ENCODE data around the gene SLC39A10. TPM values are rescaled to one million over a fixed set of nuclear protein-coding genes. Genes with fewer than 3 reads are reported as not detected.

Gene SLC39A10
- total RNA-seq, 1 donor from 2014 or later = 72.7 TPM

GRCh38 chr2:195613922-195614321 lies 43.1 kb upstream of the SLC39A10 start:
- H3K9me3 Mint-ChIP-seq = no peaks in the 10 kb centered on the region
- no peaks in the 10 kb centered on the region for H3K36me3 Mint-ChIP-seq (ENCODE audit: low read depth)
- no peak for TF ChIP-seq CTCF (conservative IDR thresholded peaks at IDR 0.05)
- H3K4me1 Mint-ChIP-seq = no peaks in the 10 kb centered on the region
- no peak overlapping the region for H3K4me3 Mint-ChIP-seq
- no peaks in the 10 kb centered on the region for H3K27me3 Mint-ChIP-seq (ENCODE audit: low read depth)
- DNase-seq (ENCODE audit: low read depth, low spot score) = no peak
- no peak overlapping the region for H3K27ac Mint-ChIP-seq (ENCODE audit: unreplicated experiment)

GRCh38 chr2:195619590-195619989 lies 37.4 kb upstream of the SLC39A10 start:
- H3K27ac Mint-ChIP-seq (ENCODE audit: unreplicated experiment) = no peak overlapping the region
- no peak overlapping the region for H3K4me3 Mint-ChIP-seq
- no peak for TF ChIP-seq CTCF (conservative IDR thresholded peaks at IDR 0.05)
- no peak for DNase-seq (ENCODE audit: low read depth, low spot score)
- H3K36me3 Mint-ChIP-seq (ENCODE audit: low read depth) = no peaks in the 10 kb centered on the region
- H3K4me1 Mint-ChIP-seq = peaks cover 4% of the 10 kb centered on the region
- H3K27me3 Mint-ChIP-seq (ENCODE audit: low read depth) = no peaks in the 10 kb centered on the region
- no peaks in the 10 kb centered on the region for H3K9me3 Mint-ChIP-seq

- peaks cover 4% of the 10 kb centered on the region for H3K4me1 Mint-ChIP-seq
These were observed 36.5 kb upstream of the SLC39A10 start for GRCh38 chr2:195620501-195620900.

GRCh38 chr2:195622966-195623365 lies 34.1 kb upstream of the SLC39A10 start:
- Mint-ChIP-seq H3K27ac (ENCODE audit: unreplicated experiment) (no peak overlapping the region), H3K27me3 (ENCODE audit: low read depth) (no peaks in the 10 kb centered on the region), H3K9me3 (no peaks in the 10 kb centered on the region), H3K36me3 (ENCODE audit: low read depth) (no peaks in the 10 kb centered on the region), H3K4me3 (no peak overlapping the region), H3K4me1 (peaks cover 4% of the 10 kb centered on the region)
- no peak for DNase-seq (ENCODE audit: low read depth, low spot score)
- TF ChIP-seq CTCF (conservative IDR thresholded peaks at IDR 0.05) = no peak

More at GRCh38 chr2:195620501-195620900, 36.5 kb upstream of the SLC39A10 start:
- Mint-ChIP-seq H3K27ac (ENCODE audit: unreplicated experiment) (no peak overlapping the region), H3K27me3 (ENCODE audit: low read depth) (no peaks in the 10 kb centered on the region), H3K9me3 (no peaks in the 10 kb centered on the region), H3K4me3 (no peak overlapping the region), H3K36me3 (ENCODE audit: low read depth) (no peaks in the 10 kb centered on the region)
- TF ChIP-seq CTCF (conservative IDR thresholded peaks at IDR 0.05) = no peak
- DNase-seq (ENCODE audit: low read depth, low spot score) = no peak

- H3K4me1 Mint-ChIP-seq = peaks cover 4% of the 10 kb centered on the region
- H3K27me3 Mint-ChIP-seq (ENCODE audit: low read depth) = no peaks in the 10 kb centered on the region
- no peak for DNase-seq (ENCODE audit: low read depth, low spot score)
- TF ChIP-seq CTCF (conservative IDR thresholded peaks at IDR 0.05) = no peak
- no peak overlapping the region for H3K27ac Mint-ChIP-seq (ENCODE audit: unreplicated experiment)
- no peaks in the 10 kb centered on the region for H3K9me3 Mint-ChIP-seq
- no peak overlapping the region for H3K4me3 Mint-ChIP-seq
- H3K36me3 Mint-ChIP-seq (ENCODE audit: low read depth) = no peaks in the 10 kb centered on the region
These were observed 30.5 kb upstream of the SLC39A10 start for GRCh38 chr2:195626507-195626906.

- H3K27ac Mint-ChIP-seq (ENCODE audit: unreplicated experiment) = no peak overlapping the region
- DNase-seq (ENCODE audit: low read depth, low spot score) = no peak
- TF ChIP-seq CTCF (conservative IDR thresholded peaks at IDR 0.05) = no peak
- no peak overlapping the region for H3K4me3 Mint-ChIP-seq
- no peaks in the 10 kb centered on the region for H3K36me3 Mint-ChIP-seq (ENCODE audit: low read depth)
- H3K27me3 Mint-ChIP-seq (ENCODE audit: low read depth) = no peaks in the 10 kb centered on the region
- no peaks in the 10 kb centered on the region for H3K9me3 Mint-ChIP-seq
- no peaks in the 10 kb centered on the region for H3K4me1 Mint-ChIP-seq
These were observed 28.4 kb upstream of the SLC39A10 start for GRCh38 chr2:195628666-195629065.
